Natural killer cell (primary cell): Measurements from ENCODE around the gene TFAP2C. TPM values are rescaled to one million over a fixed set of nuclear protein-coding genes. Genes with fewer than 3 reads are reported as not detected.

Experiments
- ATAC-seq, 3 donors: fragments of 150-1000 bp in 2 of 3; fragments of 200-7000 bp in 1 of 3; cut with Tn5 transposase; 1 replicate in 1 of 3; 2 replicates in 2 of 3; pipeline ENCODE4 v1.10.0; 2021; ENCODE audit warnings: mild to moderate bottlenecking in 2 of 3, moderate library complexity in 2 of 3
- DNase-seq, 2 donors: peaks; one replicate each; pipeline versions ENCODE4 v3.0.0 to v3.0.0-alpha.2; 2013 to 2021; ENCODE audit warnings: mixed read lengths in 1 of 2
- H3K27ac ChIP-seq: one replicate; pipeline ENCODE4 v1.5.1; 2013; ENCODE audit warnings: mild to moderate bottlenecking, low read length
- H3K27me3 ChIP-seq: one replicate; pipeline ENCODE4 v1.6.1; 2013; ENCODE audit warnings: low read length; ENCODE audit not compliant: control insufficient read depth, insufficient read depth
- H3K36me3 ChIP-seq: one replicate; pipeline ENCODE4 v1.6.1; 2013; ENCODE audit warnings: low read length; ENCODE audit not compliant: control insufficient read depth, insufficient read depth
- H3K4me1 ChIP-seq: one replicate; pipeline ENCODE4 v1.6.1; 2013; ENCODE audit warnings: low read length; ENCODE audit not compliant: control insufficient read depth, insufficient read depth
- H3K4me3 ChIP-seq: one replicate; pipeline ENCODE4 v1.5.1; 2013; ENCODE audit warnings: low read length
- H3K9me3 ChIP-seq: one replicate; pipeline ENCODE4 v1.6.1; 2013; ENCODE audit warnings: low read length; ENCODE audit not compliant: control insufficient read depth, insufficient read depth
- H3K27ac Mint-ChIP-seq, 2 donors: one replicate each; pipeline ENCODE4 v1.8.0; 2022; ENCODE audit warnings: mild to moderate bottlenecking in 2 of 2, mixed read lengths in 2 of 2, moderate library complexity in 1 of 2
- H3K27me3 Mint-ChIP-seq, 2 donors: one replicate each; pipeline ENCODE4 v1.8.0; 2022; ENCODE audit warnings: low read depth in 2 of 2, mixed read lengths in 2 of 2
- H3K36me3 Mint-ChIP-seq: one replicate; pipeline ENCODE4 v1.8.0; 2022; ENCODE audit warnings: mixed read lengths
- H3K4me1 Mint-ChIP-seq, 2 donors: one replicate each; pipeline ENCODE4 v1.8.0; 2022; ENCODE audit warnings: mixed read lengths in 2 of 2
- H3K4me3 Mint-ChIP-seq: one replicate; pipeline ENCODE4 v1.8.0; 2022; ENCODE audit warnings: mild to moderate bottlenecking, moderate library complexity, mixed read lengths
- H3K9me3 Mint-ChIP-seq, 2 donors: one replicate each; pipeline ENCODE4 v1.8.0; 2022; ENCODE audit warnings: mixed read lengths in 2 of 2
- WGBS: methylation state at CpG from one replicate; pipeline ENCODE4 v1.1.7; 2013; ENCODE audit warnings: missing lambda C conversion rate; ENCODE audit not compliant: insufficient coverage; 5-methylcytosine and 5-hydroxymethylcytosine counted together
- intact Hi-C: fragments of 100-400 bp; cut with micrococcal nuclease; formaldehyde crosslinking; loops from one replicate; pipeline ENCODE4 v1.14.2; 2022
- total RNA-seq, 4 donors: library from RNA; stranded (reverse); fragments of 120-200 nt in 1 of 4; gene quantifications; one replicate each; pipeline versions ENCODE4 v1.2.3 to v1.2.4, GENCODE V29; 2013 to 2022
- TF ChIP-seq, protein P1 (sequence below): fragments of 200-600 bp; IDR thresholded peaks from one replicate; pipeline ENCODE4 v1.8.0; 2022; ENCODE audit warnings: antibody characterized with exemption

The TFAP2C gene
- total RNA-seq, 3 donors from 2014 or later (not counting 1 experiment from before 2014, with no cell fraction given), result not detected

DNA sequence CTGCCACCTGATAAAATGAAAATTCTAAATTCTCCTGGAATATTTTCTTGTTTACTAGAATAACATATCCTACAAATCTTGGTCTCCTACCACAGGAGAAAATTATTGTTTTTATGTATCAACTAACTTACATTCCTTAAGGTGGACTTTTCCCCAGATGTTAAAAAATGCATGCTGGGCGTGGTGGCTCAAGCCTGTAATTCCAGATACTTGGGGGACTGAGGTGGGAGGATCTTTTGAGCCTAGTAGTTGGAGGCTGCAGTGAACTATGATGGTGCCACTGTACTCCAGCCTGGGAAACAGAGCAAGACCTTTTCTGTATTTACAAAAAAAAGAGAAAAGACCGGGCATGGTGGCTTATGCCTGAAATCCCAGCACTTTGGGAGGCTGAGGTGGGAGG is 27.9 kb upstream of the TFAP2C start:
- ATAC-seq (no peak), DNase-seq (no peak)
- H3K27me3 Mint-ChIP-seq, result no peaks in the 10 kb centered on the region
- H3K4me1 Mint-ChIP-seq, result no peaks in the 10 kb centered on the region
- H3K27ac Mint-ChIP-seq, result no peak overlapping the region
- Histone ChIP-seq H3K4me1 (no peaks in the 10 kb centered on the region), H3K36me3 (no peaks in the 10 kb centered on the region), H3K4me3 (no peak overlapping the region), H3K27ac (no peak overlapping the region), H3K9me3 (no peaks in the 10 kb centered on the region), H3K27me3 (no peaks in the 10 kb centered on the region)
- no peak overlapping the region for H3K4me3 Mint-ChIP-seq
- H3K36me3 Mint-ChIP-seq, result no peaks in the 10 kb centered on the region
- 74% methylated on average over 2 of the region's 2 CpGs for WGBS
- TF ChIP-seq, protein P1, sequence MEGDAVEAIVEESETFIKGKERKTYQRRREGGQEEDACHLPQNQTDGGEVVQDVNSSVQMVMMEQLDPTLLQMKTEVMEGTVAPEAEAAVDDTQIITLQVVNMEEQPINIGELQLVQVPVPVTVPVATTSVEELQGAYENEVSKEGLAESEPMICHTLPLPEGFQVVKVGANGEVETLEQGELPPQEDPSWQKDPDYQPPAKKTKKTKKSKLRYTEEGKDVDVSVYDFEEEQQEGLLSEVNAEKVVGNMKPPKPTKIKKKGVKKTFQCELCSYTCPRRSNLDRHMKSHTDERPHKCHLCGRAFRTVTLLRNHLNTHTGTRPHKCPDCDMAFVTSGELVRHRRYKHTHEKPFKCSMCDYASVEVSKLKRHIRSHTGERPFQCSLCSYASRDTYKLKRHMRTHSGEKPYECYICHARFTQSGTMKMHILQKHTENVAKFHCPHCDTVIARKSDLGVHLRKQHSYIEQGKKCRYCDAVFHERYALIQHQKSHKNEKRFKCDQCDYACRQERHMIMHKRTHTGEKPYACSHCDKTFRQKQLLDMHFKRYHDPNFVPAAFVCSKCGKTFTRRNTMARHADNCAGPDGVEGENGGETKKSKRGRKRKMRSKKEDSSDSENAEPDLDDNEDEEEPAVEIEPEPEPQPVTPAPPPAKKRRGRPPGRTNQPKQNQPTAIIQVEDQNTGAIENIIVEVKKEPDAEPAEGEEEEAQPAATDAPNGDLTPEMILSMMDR, result no peak
- no peaks in the 10 kb centered on the region for H3K9me3 Mint-ChIP-seq
- intact Hi-C loops, result no loop called here

DNA sequence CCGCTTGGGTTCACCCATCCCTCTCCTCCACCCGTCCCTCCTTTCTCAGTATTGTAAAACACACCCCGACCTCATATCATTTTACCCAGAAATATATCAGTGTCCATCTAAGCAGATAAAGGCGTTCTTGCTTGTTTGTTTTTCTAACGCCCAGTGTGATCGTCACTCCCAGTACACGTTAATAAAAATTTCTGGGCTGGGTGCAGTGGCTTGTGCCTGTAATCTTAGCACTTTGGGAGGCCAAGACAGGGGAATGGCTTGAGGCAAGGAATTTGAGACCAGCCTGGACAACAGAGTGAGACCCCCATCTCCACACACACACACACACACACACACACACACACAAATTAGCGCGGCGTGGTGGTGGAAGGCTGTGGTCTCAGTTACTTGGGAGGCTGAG is 24.4 kb upstream of the TFAP2C start:
- H3K27ac Mint-ChIP-seq, result no peak overlapping the region
- WGBS, result 85% methylated on average over 7 of the region's 10 CpGs
- no peaks in the 10 kb centered on the region for H3K9me3 Mint-ChIP-seq
- DNase-seq (no peak), ATAC-seq (no peak)
- intact Hi-C loops, result no loop called here
- no peaks in the 10 kb centered on the region for H3K36me3 ChIP-seq
- H3K27me3 ChIP-seq, result no peaks in the 10 kb centered on the region
- H3K27ac ChIP-seq, result no peak overlapping the region
- TF ChIP-seq, protein P1, result no peak
- no peak overlapping the region for H3K4me3 ChIP-seq
- H3K4me1 ChIP-seq, result no peaks in the 10 kb centered on the region
- no peak overlapping the region for H3K4me3 Mint-ChIP-seq
- peaks cover 0 to 3% of the 10 kb centered on the region in 2 donors for H3K27me3 Mint-ChIP-seq
- H3K9me3 ChIP-seq, result no peaks in the 10 kb centered on the region
- H3K4me1 Mint-ChIP-seq, result no peaks in the 10 kb centered on the region
- no peaks in the 10 kb centered on the region for H3K36me3 Mint-ChIP-seq

DNA sequence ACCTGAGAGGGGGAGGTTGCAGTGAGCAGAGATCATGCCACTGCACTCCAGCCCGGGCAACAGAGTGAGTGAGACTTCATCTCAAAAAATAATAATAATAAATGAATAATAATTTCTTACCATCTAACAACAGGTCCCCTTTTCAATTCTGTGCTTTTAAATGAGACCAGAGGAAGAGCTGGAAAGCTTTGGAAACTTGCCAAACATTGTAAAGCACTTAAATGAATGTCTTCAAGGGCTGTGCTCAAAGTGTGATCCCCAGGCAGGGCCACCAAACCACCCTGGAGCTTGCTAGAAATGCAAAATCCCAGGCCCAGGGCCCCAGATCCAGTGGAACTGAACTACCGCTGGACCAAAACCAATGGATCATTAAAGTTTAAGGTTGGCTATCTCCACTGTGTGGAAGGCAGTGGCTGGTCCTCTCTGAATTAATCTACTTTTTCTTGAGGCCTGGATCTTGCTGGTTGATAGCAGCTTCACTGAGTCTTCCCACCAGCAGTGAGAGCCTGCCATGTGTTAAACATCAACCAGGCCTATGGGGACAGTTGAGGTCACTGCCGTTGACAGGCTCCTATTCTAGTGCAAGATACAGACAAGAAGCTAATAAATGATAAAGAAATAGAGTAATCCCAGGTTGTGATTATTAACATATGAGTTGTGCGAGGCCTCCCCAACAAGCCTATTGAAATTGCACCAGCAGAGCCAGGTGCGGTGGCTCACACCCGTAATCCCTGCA is 23.7 kb upstream of the TFAP2C start:
- no peaks in the 10 kb centered on the region for H3K4me1 ChIP-seq
- intact Hi-C loops, result no loop called here
- no peaks in the 10 kb centered on the region for H3K36me3 Mint-ChIP-seq
- H3K4me1 Mint-ChIP-seq, result no peaks in the 10 kb centered on the region
- no peaks in the 10 kb centered on the region for H3K9me3 Mint-ChIP-seq
- WGBS, result 91% methylated on average over 5 of the region's 6 CpGs
- no peak for ATAC-seq
- no peaks in the 10 kb centered on the region for H3K27me3 ChIP-seq
- no peak for DNase-seq
- H3K4me3 ChIP-seq, result no peak overlapping the region
- H3K27ac Mint-ChIP-seq, result no peak overlapping the region
- H3K27ac ChIP-seq, result no peak overlapping the region
- H3K27me3 Mint-ChIP-seq, result peaks cover 0 to 3% of the 10 kb centered on the region in 2 donors
- TF ChIP-seq, protein P1, result no peak
- no peak overlapping the region for H3K4me3 Mint-ChIP-seq
- H3K36me3 ChIP-seq, result no peaks in the 10 kb centered on the region
- no peaks in the 10 kb centered on the region for H3K9me3 ChIP-seq
